Central memory CD4-positive, alpha-beta T cell (primary cell): ENCODE measurements around the gene SLC6A3.
A peak's percentile ranks its signal among the peaks of the same experiment; 100 is the strongest.

Experiments used
- DNase-seq: peaks from one replicate; pipeline ENCODE4 v3.0.0; 2022
- total RNA-seq, 3 experiments: gene quantifications; one replicate each; lab custom pipeline; 2026; lab: John Stamatoyannopoulos, UW

The SLC6A3 gene
- 0 to 0.39 (median 0) reads per million in 3 experiments for total RNA-seq

- no peak for DNase-seq
Observed at GRCh38 chr5:1445313-1445688, at the start of gene SLC6A3. Gene SLC6A3 (minus strand): TSS chr5:1445440. CDS start chr5:1443197, 2,243 bp downstream.

GRCh38 chr5:1493941-1494340 is 48.7 kb upstream of the SLC6A3 start:
- no peak for DNase-seq

- no peak for DNase-seq
Observed at GRCh38 chr5:1493413-1493812, 48.2 kb upstream of the SLC6A3 start.

DNA sequence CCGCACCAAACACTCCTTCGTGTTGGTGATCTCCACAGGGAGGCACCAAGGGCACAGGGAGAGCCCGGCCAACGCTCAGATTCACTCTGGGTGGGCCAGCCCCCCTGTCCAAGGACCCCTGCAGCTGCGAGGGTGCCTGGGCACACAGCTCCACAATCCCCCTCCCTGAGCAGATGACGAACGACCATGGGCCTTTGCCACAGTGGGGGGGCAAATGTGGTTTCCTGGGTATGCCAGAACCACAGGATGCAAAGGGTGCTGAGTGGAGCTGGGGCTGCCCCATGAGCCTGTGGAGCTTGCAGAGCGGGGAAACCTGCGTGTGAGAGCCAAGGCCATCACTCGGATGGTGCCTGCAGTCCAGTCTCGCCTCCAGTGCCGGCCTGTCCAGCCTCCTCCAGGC is 47.5 kb upstream of the SLC6A3 start:
- DNase-seq = no peak

- DNase-seq = no peak
Observed at GRCh38 chr5:1490376-1490775, 45.1 kb upstream of the SLC6A3 start.

- no peak for DNase-seq
Observed at GRCh38 chr5:1489754-1490153, 44.5 kb upstream of the SLC6A3 start.

DNA sequence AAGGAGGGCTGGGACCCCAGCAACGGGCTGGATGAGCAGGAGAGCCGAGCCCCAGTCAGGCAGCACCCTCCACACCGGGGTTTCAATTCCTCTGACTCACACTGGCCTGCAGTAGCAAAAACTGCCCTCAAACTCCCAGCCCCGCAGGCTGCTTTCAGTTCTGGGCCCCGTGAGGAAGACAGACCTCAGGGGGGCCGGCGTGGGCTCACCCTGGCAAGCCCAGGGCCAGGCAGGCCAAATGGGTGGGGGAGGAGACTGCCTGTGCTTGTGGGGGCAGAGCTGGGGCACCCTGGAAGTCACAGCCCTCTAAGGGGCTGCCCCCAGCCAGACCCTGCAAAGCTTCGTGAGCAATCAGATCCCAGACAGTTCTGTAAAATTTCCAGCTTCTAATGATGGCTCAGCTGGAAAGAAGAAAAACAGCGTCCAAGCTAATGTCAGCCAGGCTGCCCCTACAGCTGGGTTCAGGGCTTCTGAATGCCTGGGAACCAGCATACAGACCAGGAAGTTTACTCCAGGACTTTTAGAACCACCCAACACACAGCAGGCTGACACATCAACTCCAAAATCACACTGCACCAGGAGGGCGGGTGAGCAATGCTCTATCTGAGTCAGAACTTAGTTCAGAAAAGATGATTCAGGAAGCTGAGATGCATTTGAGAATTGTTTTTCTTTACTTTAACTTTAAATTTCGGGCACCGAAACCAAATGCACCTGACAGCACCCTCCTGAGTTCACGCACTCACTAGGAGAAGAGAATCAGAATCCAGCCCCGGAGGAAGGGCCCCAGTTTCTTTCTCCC is 43.8 kb upstream of the SLC6A3 start:
- DNase-seq = no peak

GRCh38 chr5:1487079-1487764 is 42.0 kb upstream of the SLC6A3 start:
- DNase-seq = no peak

DNA sequence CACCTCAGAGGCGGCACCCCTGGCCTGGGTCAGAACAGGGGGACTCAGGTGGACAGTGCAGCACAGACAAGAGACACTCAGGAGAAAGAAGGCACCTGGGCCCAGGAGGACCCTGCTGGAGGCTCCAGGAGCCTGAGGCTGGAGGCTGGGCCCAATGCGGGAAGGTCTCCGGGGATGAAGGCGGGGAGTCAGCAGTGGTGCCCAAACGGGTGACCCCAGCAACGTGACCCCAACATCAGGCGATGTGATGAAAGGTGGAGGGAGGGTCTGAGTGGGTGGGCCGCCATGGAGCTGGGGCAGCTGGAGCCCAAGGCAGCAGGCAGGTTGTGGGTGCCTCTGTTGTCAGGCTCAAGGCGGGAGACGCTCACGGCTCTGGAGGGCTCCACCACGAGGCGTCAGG is 41.0 kb upstream of the SLC6A3 start:
- no peak for DNase-seq

DNA sequence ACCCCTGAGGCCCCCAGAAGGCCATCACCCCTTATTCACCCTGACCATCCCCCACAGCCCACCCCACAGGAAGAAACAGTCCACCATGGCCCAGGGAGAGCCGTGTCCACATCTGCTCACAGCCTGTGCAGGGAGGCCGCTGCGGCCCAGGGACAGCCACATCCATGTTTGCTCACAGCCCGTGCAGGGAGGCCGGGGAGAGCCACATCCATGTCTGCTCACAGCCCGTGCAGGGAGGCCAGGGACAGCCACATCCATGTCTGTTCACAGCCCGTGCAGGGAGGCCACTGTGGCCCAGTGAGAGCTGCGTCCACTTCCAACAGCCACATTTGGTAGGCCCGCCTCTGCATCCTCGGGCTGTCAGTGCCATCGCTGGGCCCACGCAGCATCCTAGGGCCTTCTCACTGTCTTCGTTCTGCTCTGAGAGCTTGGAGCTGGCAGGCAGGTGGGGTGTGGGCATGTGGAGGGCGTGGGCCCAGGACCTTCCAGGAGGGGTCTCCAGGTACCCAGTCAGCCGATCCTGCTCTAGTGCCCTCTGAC is 40.4 kb upstream of the SLC6A3 start:
- no peak for DNase-seq

- no peak for DNase-seq
Observed at GRCh38 chr5:1484730-1485578, 39.7 kb upstream of the SLC6A3 start.

- DNase-seq = no peak
Observed at GRCh38 chr5:1483856-1484729, 38.9 kb upstream of the SLC6A3 start.

DNA sequence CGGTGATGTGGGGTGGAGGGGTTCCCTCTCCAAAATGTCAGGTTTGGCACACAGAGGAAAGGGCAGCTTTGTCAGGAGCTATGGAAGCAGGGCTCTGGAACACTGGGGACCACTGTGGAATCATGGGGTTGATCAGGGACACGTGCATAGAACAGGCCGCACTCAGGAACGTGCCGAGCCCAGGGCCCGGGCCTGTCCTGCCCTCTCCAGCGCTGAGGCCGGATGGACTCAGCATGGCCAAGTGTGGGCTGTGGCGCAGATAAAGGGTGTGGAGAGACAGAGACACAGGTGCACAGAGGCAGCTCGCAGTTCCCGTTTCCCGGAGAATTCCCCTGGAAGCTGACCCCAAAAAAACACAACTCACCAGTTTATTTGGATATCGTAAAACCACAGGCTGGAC is 37.8 kb upstream of the SLC6A3 start:
- DNase-seq = no peak

- no peak for DNase-seq
Observed at GRCh38 chr5:1481959-1482331, 36.7 kb upstream of the SLC6A3 start.

- DNase-seq = no peak
Observed at GRCh38 chr5:1481266-1481958, 36.2 kb upstream of the SLC6A3 start.

DNA sequence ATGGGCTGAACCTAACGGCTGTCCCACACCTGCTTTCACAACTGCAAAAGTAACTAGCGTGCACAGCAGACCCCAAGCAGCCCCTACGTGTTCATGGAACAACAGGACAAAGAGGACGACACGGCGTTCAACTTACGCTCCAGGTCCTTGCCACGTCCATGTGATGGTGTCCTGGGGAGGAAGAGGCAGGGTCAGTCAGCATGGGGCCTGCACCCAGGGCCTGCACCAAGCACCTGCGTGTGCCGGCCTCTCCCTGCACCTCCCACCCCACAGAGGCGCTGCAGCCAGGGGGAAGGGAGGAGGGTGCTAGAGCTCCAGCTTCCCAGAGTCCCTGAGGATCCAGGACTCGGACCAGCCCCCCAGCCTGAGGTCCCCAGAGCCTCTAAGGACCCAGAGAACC is 35.6 kb upstream of the SLC6A3 start:
- no peak for DNase-seq

DNA sequence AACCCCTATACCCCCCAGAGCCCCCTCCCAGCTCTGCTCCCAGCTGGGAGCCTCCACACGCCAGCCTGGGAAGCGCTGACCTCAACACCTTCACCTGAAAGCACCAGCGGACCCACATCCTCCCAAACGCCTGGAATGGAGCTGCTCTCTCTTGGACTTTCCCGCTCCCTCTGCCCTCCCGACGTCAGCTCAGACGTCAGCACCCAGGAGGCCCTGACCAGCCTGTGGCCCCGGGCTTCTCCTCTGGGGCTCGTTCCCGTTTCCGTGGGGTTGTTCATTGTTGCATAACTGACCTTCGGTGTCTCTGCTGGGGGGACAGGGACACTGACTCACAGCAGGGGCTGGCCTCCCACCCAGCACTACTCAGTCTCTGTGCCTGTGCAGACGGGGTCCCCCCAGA is 35.0 kb upstream of the SLC6A3 start:
- DNase-seq = no peak

GRCh38 chr5:1479581-1480188 is 34.4 kb upstream of the SLC6A3 start:
- DNase-seq = peak; percentile 18

DNA sequence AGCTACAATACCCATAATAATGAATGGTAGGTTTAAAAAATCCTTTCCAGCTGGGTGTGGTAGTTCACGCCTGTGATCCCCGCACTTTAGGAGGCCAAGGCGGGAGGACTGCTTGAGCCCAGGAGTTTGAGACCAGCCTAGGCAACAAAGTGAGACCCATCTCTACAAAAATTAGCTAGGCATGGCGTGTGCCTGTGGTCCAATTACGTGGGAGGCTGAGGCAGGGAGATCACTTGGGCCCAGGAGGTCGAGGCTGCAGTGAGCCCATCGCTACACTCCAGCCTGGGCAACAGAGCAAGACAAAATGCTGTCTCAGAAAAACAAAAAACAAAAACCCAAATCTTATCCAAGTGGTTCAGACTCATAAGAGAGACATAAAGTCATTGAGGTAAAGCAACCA is 33.8 kb upstream of the SLC6A3 start:
- DNase-seq = no peak

DNA sequence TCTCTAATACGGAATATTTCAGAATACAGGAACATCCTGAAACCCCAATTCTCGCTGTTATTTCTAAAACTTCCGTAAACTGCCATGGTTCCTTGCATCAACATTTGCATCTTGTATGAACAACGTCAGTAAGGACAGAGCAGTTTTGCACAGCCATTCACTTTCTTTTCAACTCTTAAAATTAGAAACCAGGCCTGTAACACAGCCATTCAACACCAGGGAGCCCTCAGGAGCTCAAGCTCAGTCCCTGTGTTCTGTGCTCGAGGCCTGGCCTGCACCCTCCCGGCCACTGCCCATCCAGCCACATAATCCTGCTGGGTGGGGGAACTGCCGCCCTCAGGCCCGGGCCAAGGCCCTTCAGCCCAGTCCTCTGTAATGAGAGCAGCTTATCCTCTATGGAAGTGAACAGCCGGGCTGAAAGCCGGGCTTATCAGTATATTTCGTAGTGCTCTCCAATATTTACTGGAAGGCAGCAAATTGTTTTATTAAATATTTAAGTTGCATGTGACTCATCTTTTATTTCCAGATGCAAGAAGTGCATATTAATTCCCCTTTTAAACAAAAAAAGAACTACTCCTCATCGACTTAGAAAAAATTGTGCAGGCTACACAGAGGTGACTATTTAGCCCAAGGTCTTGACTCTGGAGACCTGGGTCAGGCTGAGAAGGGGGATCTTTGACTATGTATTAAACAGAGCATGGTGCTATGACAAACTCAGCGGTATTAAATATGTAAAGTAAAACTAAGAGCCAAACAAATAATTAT is 33.2 kb upstream of the SLC6A3 start:
- DNase-seq = no peak
